Neuronal stem cell (in vitro differentiated cells): ENCODE results near the gene RUBCN.
"Not testable (repeated sequence)": the region's sequence is repeated elsewhere in the genome, so short reads cannot be mapped to it uniquely, and the experiment has no call there.

Source experiments
- DNase-seq: peaks from one replicate; pipeline ENCODE4 v3.0.0-alpha.2; 2013; ENCODE audit warnings: low spot score
- H2AFZ ChIP-seq: one replicate; pipeline ENCODE4 v1.6.1; 2013; ENCODE audit warnings: mild to moderate bottlenecking, low read length, inconsistent platforms
- H2AK5ac ChIP-seq: 2 replicates; pipeline ENCODE4 v1.6.1; 2013; ENCODE audit warnings: low read depth, mild to moderate bottlenecking, inconsistent platforms, low read length, moderate library complexity, mixed read lengths
- H2BK120ac ChIP-seq: 2 replicates; pipeline ENCODE4 v1.6.1; 2013; ENCODE audit warnings: low read depth, mild to moderate bottlenecking, inconsistent platforms, low read length, moderate library complexity, mixed read lengths
- H2BK12ac ChIP-seq: one replicate; pipeline ENCODE4 v1.6.1; 2013; ENCODE audit warnings: low read length, inconsistent platforms
- H2BK15ac ChIP-seq: 2 replicates; pipeline ENCODE4 v1.6.1; 2013; ENCODE audit warnings: mild to moderate bottlenecking, low read length, inconsistent platforms, mixed read lengths
- H2BK5ac ChIP-seq: one replicate; pipeline ENCODE4 v1.6.1; 2013; ENCODE audit warnings: inconsistent platforms, mild to moderate bottlenecking, low read length, moderate library complexity
- H3K14ac ChIP-seq: one replicate; pipeline ENCODE4 v1.6.1; 2013; ENCODE audit warnings: low read length, inconsistent platforms
- H3K18ac ChIP-seq: 2 replicates; pipeline ENCODE4 v1.6.1; 2013; ENCODE audit warnings: low read length, inconsistent platforms
- H3K23ac ChIP-seq: 2 replicates; pipeline ENCODE4 v1.6.1; 2013; ENCODE audit warnings: low read depth, mild to moderate bottlenecking, mixed read lengths, low read length, inconsistent platforms; ENCODE audit not compliant: poor library complexity
- H3K27ac ChIP-seq: replicated peaks from 3 replicates; pipeline ENCODE4 v1.5.1; 2013; ENCODE audit warnings: low read length, inconsistent platforms
- H3K27me3 ChIP-seq, 3 experiments: 2 replicates each; pipeline ENCODE4 v1.6.1; 2013; ENCODE audit warnings: low read length in 3 of 3, mild to moderate bottlenecking in 2 of 3, inconsistent platforms in 1 of 3, low read depth in 1 of 3, mixed read lengths in 1 of 3, moderate library complexity in 1 of 3; ENCODE audit not compliant: control insufficient read depth in 3 of 3, insufficient read depth in 3 of 3
- H3K36me3 ChIP-seq, 2 donors: replicated peaks in 1 of 2; 2 replicates each; pipeline ENCODE4 v1.6.1; 2013; ENCODE audit warnings: low read length in 2 of 2; ENCODE audit not compliant: control insufficient read depth in 2 of 2, insufficient read depth in 2 of 2
- H3K4ac ChIP-seq: 2 replicates; pipeline ENCODE4 v1.6.1; 2013; ENCODE audit warnings: inconsistent platforms, mild to moderate bottlenecking, low read length, moderate library complexity
- H3K4me1 ChIP-seq, 2 donors: 1 replicate in 1 of 2; 2 replicates in 1 of 2; pipeline ENCODE4 v1.6.1; 2013; ENCODE audit warnings: low read length in 2 of 2, low read depth in 1 of 2; ENCODE audit not compliant: control insufficient read depth in 2 of 2, insufficient read depth in 1 of 2
- H3K4me2 ChIP-seq: one replicate; pipeline ENCODE4 v1.6.1; 2013; ENCODE audit warnings: mild to moderate bottlenecking, low read length, inconsistent platforms; ENCODE audit not compliant: insufficient read depth, poor library complexity, severe bottlenecking
- H3K4me3 ChIP-seq, 2 donors: 2 replicates each; pipeline ENCODE4 v1.5.1; 2013; ENCODE audit warnings: low read length in 2 of 2, mild to moderate bottlenecking in 2 of 2, inconsistent platforms in 1 of 2, moderate library complexity in 1 of 2
- H3K79me1 ChIP-seq: one replicate; pipeline ENCODE4 v1.6.1; 2013; ENCODE audit warnings: low read depth, mild to moderate bottlenecking, inconsistent platforms, low read length, moderate library complexity
- H3K9ac ChIP-seq: one replicate; pipeline ENCODE4 v1.6.1; 2013; ENCODE audit warnings: mild to moderate bottlenecking, low read depth, low read length, inconsistent platforms; ENCODE audit not compliant: poor library complexity
- H3K9me3 ChIP-seq, 2 donors: replicated peaks in 1 of 2; 2 replicates each; pipeline versions ENCODE3 to v1.6.1; 2013; ENCODE audit warnings: low read length in 2 of 2, mild to moderate bottlenecking in 2 of 2, inconsistent platforms in 1 of 2, low read depth in 1 of 2, mixed read lengths in 1 of 2, moderate library complexity in 1 of 2; ENCODE audit not compliant: control insufficient read depth in 2 of 2, insufficient read depth in 1 of 2
- H4K8ac ChIP-seq: one replicate; pipeline ENCODE4 v1.6.1; 2013; ENCODE audit warnings: low read depth, mild to moderate bottlenecking, inconsistent platforms, low read length, moderate library complexity
- H4K91ac ChIP-seq: one replicate; pipeline ENCODE4 v1.6.1; 2013; ENCODE audit warnings: low read length, low read depth, mild to moderate bottlenecking, inconsistent platforms; ENCODE audit not compliant: poor library complexity
- WGBS, 2 donors: extraction: QIAGEN DNeasy Blood & Tissue Kit; methylation state at CpG; one replicate each; pipeline ENCODE4 v1.1.7; 2013; ENCODE audit warnings: missing lambda C conversion rate in 2 of 2, mixed read lengths in 1 of 2; ENCODE audit not compliant: insufficient read length in 2 of 2, insufficient replicate concordance in 1 of 2; ENCODE audit errors: extremely low coverage in 2 of 2; 5-methylcytosine and 5-hydroxymethylcytosine counted together

RUBCN gene

GRCh38 chr3:197652860-197653259 is 83.8 kb downstream of the RUBCN start:
- not testable (repeated sequence) for H2AFZ ChIP-seq, H3K27me3 ChIP-seq, H3K14ac ChIP-seq, H3K4me1 ChIP-seq, H3K79me1 ChIP-seq, H3K9me3 ChIP-seq, H3K36me3 ChIP-seq, H2BK120ac ChIP-seq, H3K4ac ChIP-seq, H3K4me2 ChIP-seq, H3K23ac ChIP-seq, H3K27ac ChIP-seq, H3K9ac ChIP-seq, H2AK5ac ChIP-seq, H4K8ac ChIP-seq, H3K18ac ChIP-seq, H2BK5ac ChIP-seq, H2BK12ac ChIP-seq, H3K4me3 ChIP-seq, H4K91ac ChIP-seq, DNase-seq, H2BK15ac ChIP-seq
- WGBS, 2 donors: no CpG with 5 or more reads among the region's 10 CpGs

GRCh38 chr3:197647649-197648048 is 89.1 kb downstream of the RUBCN start:
- H2BK15ac ChIP-seq, H3K4me2 ChIP-seq, H3K36me3 ChIP-seq, H4K8ac ChIP-seq, H3K9ac ChIP-seq, H3K27me3 ChIP-seq, H3K27ac ChIP-seq, H3K4me1 ChIP-seq, H2BK120ac ChIP-seq, H3K9me3 ChIP-seq, H3K14ac ChIP-seq, H3K4ac ChIP-seq, H4K91ac ChIP-seq, H3K23ac ChIP-seq, H3K4me3 ChIP-seq, H2BK5ac ChIP-seq, H3K18ac ChIP-seq, H3K79me1 ChIP-seq, H2AFZ ChIP-seq, DNase-seq, H2AK5ac ChIP-seq, H2BK12ac ChIP-seq: not testable (repeated sequence)
- no CpG with 5 or more reads among the region's 7 CpGs for WGBS, 2 donors

- not testable (repeated sequence) for H2AK5ac ChIP-seq, H2BK5ac ChIP-seq, H3K9me3 ChIP-seq, H2AFZ ChIP-seq, H3K4me2 ChIP-seq, H3K18ac ChIP-seq, H3K4me3 ChIP-seq, H3K27ac ChIP-seq, H3K14ac ChIP-seq, H3K79me1 ChIP-seq, H3K23ac ChIP-seq, H2BK15ac ChIP-seq, H3K4ac ChIP-seq, H3K27me3 ChIP-seq, H3K4me1 ChIP-seq, DNase-seq, H3K36me3 ChIP-seq, H4K8ac ChIP-seq, H2BK120ac ChIP-seq, H2BK12ac ChIP-seq, H3K9ac ChIP-seq, H4K91ac ChIP-seq
- WGBS, 2 donors: no CpG with 5 or more reads among the region's 9 CpGs
These were observed 89.5 kb downstream of the RUBCN start for GRCh38 chr3:197647191-197647590.

- H3K4me3 ChIP-seq, H2AFZ ChIP-seq, H3K9ac ChIP-seq, H3K14ac ChIP-seq, H2BK15ac ChIP-seq, H3K4me2 ChIP-seq, H3K23ac ChIP-seq, H3K36me3 ChIP-seq, H3K27ac ChIP-seq, H3K4me1 ChIP-seq, H2BK12ac ChIP-seq, H2BK120ac ChIP-seq, DNase-seq, H4K91ac ChIP-seq, H2BK5ac ChIP-seq, H3K9me3 ChIP-seq, H2AK5ac ChIP-seq, H3K18ac ChIP-seq, H3K4ac ChIP-seq, H3K79me1 ChIP-seq, H3K27me3 ChIP-seq, H4K8ac ChIP-seq: not testable (repeated sequence)
- WGBS, 2 donors: no CpG with 5 or more reads among the region's 12 CpGs
These were observed 90.4 kb downstream of the RUBCN start for GRCh38 chr3:197646294-197646693.
